ENCODE measurements around the gene CNNM3.

DNA sequence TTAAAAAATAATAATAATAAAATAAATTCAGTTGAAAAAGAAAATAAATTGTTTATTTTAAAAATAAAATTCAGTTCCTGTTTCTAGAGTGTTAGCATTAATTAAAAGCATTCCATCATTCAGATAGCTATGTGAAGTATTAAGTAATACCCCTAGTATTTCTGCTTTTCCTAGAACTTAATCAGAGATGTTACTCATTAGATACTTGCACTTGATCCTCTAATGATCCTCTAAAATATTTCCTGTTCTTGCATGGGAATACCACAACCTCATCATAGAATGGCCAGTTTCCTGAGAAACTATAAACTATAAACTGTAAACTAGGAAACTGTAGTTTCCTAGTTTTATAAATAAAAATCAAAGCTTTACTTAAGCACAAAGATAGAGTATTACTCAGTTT, 11.1 kb upstream of the CNNM3 start:
- TF ChIP-seq, protein P1, sequence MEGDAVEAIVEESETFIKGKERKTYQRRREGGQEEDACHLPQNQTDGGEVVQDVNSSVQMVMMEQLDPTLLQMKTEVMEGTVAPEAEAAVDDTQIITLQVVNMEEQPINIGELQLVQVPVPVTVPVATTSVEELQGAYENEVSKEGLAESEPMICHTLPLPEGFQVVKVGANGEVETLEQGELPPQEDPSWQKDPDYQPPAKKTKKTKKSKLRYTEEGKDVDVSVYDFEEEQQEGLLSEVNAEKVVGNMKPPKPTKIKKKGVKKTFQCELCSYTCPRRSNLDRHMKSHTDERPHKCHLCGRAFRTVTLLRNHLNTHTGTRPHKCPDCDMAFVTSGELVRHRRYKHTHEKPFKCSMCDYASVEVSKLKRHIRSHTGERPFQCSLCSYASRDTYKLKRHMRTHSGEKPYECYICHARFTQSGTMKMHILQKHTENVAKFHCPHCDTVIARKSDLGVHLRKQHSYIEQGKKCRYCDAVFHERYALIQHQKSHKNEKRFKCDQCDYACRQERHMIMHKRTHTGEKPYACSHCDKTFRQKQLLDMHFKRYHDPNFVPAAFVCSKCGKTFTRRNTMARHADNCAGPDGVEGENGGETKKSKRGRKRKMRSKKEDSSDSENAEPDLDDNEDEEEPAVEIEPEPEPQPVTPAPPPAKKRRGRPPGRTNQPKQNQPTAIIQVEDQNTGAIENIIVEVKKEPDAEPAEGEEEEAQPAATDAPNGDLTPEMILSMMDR (IDR thresholded peaks at IDR 0.05): no peak
- no peak for TF ChIP-seq POLR2A (IDR thresholded peaks at IDR 0.05)
